Fibroblast of skin of left quadriceps (primary cell): ENCODE results near the gene ARID3A.
"Not testable (repeated sequence)": the region's sequence is repeated elsewhere in the genome, so short reads cannot be mapped to it uniquely, and the experiment has no call there.

Experiments used
- DNase-seq, 2 experiments: peaks; one replicate each; pipeline ENCODE4 v3.0.0-alpha.2; 2013; ENCODE audit warnings: low read depth in 2 of 2

ARID3A gene, protein sequence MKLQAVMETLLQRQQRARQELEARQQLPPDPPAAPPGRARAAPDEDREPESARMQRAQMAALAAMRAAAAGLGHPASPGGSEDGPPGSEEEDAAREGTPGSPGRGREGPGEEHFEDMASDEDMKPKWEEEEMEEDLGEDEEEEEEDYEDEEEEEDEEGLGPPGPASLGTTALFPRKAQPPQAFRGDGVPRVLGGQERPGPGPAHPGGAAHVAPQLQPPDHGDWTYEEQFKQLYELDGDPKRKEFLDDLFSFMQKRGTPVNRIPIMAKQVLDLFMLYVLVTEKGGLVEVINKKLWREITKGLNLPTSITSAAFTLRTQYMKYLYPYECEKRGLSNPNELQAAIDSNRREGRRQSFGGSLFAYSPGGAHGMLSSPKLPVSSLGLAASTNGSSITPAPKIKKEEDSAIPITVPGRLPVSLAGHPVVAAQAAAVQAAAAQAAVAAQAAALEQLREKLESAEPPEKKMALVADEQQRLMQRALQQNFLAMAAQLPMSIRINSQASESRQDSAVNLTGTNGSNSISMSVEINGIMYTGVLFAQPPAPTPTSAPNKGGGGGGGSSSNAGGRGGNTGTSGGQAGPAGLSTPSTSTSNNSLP

DNA sequence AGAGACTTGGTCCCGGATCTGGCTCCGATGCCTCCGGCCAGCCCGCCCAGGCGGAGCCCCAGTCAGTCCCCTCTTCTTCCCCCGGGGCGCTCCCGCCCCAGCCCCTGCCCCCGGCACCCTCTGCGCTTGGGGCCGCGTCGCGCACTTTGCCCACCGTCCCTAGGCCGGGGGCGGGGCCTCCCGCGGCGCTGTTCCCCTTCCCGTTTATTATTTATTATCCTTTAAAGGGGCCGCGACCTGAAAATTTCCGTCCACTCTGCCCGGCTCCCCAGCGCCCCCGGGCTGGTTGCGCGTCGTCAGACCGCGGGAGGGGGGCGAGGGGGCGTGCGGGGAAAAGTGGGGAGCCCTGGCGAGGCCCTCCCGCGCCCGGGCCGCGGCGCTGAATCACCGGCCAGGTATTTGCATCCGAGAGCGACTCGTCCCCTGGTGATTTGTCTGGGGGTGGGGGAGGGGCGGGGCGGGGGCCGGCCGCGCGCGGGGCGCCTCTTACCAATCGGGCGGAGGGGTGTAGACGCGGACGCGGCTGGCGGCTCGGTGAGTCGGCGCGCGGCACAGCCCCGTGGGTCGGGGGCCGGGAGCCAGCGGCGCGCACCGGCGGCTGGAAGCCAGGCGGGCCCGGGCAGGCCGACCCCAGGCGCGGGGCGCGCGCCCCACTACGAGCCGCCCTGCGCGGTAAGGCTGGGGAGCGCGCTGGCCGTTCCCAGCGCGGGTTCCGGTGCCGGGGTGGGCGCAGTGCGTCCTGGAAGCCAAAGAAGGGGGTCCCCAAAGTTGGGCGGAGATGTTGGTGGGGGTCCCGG lies at the start of gene ARID3A:
ARID3A (plus strand) TSS at position 510 of the 797 bp plus-strand sequence. CDS start 3,494 bp downstream, outside the sequence.
- DNase-seq: peak; percentile 71 to 75

DNA sequence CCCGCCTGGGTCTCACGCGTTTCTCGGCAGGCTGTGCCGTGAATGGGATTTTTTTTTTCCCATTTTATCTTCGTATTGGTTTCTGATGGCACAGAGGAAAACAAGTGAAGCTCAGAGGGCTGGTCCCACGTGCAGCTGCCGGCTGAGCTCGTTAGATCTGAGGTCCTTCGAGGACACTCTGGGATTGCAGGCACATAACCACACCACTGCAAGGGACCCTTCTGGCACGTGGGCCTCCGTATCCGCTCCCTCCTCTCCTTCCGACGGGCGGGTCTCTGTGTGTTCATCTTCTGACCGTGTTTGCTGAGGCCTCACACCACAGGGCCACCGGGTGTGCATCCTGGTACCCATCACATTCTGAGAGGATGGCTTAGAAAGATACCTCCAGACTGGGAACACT lies 49.7 kb upstream of the ARID3A start:
- DNase-seq: no peak

DNA sequence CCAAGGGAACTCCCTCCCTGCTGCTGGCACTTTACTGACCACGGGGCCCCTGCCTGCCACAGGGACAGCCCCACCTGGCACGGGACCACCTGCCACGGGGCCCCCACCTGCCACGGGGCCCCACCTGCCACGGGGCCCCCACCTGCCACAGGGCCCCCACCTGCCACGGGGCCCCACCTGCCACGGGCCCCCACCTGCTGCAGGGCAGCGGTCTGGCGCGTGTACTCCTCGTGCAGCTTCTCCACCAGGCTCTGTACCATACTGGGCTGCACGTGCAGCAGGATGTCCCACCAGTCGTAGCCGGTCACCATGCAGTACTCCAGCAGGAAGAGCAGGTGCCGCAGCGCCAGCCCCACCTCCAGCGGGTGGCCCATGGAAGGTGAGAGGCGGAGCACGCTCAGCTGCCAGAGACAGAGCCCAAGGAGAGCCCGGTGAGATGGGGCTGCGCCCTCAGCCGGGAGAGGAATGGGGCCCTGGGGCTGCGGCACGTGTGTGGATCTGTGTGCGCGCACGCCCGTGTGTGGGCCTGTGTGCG lies 49.0 kb upstream of the ARID3A start:
- DNase-seq: no peak

DNA sequence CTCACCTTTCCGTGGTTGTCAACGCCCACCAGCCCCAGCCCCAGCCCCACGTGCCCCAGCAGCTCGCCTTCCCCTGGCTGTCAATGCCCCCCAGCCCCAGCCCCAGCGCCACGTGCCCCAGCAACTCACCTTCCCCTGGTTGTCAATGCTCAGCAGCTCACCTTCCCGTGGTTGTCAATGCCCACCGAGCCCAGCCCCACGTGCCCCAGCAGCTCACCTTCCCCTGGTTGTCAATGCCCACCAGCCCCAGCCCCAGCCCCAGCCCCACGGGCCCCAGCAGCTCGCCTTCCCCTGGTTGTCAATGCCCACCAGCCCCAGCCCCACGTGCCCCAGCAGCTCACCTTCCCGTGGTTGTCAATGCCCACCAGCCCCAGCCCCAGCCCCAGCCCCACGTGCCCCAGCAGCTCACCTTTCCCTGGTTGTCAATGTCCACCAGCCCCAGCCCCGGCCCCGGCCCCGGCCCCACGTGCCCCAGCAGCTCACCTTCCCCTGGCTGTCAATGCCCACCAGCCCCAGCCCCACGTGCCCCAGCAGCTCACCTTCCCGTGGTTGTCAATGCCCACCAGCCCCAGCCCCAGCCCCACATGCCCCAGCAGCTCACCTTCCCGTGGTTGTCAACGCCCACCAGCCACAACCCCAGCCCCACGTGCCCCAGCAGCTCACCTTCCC lies 47.7 kb upstream of the ARID3A start:
- DNase-seq: not testable (repeated sequence)

DNA sequence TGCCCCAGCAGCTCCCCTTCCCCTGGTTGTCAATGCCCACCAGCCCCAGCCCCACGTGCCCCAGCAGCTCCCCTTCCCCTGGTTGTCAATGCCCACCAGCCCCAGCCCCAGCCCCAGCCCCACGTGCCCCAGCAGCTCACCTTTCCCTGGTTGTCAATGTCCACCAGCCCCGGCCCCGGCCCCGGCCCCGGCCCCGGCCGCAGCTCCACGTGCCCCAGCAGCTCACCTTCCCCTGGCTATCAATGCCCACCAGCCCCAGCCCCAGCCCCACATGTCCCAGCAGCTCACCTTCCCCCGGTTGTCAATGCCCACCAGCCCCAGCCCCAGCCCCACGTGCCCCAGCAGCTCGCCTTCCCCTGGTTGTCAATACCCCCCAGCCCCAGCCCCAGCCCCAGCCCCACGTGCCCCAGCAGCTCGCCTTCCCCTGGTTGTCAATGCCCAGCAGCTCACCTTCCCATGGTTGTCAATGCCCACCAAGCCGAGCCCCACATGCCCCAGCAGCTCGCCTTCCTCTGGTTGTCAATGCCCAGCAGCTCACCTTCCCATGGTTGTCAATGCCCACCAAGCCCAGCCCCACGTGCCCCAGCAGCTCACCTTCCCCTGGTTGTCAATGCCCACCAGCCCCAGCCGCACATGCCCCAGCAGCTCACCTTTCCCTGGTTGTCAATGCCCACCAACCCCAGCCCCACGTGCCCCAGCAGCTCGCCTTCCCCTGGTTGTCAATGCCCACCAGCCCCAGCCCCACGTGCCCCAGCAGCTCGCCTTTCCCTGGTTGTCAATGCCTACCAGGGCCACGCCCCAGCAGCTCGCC lies 46.9 kb upstream of the ARID3A start:
- not testable (repeated sequence) for DNase-seq

DNA sequence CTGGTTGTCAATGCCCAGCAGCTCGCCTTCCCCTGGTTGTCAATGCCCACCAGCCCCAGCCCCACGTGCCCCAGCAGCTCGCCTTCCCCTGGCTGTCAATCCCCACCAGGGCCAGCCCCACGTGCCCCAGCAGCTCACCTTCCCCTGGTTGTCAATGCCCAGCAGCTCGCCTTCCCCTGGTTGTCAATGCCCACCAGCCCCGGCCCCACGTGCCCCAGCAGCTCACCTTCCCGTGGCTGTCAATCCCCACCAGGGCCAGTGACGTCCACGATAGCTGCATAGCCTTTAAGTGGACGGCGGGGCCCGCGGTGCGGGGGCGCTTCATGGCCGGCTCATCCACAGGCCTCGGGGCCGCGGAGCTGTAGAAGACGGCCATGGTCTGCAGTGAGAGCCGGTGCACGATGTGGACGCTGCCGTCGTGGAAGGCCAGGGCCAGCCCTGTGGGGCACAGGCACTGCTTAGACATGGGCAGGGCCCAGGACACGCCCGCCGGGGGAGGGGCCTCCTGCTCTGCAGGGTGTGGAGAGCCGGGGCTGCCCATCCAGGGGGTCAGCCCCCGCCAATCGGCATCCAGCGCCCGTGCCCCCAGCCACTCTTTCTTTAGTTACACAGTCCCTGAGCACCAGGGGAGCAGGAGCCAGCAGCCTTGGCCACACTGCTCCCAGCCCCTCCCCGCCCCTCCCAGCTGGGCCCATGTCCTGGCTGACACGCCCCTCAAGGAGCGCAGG lies 46.0 kb upstream of the ARID3A start:
- DNase-seq: no peak

DNA sequence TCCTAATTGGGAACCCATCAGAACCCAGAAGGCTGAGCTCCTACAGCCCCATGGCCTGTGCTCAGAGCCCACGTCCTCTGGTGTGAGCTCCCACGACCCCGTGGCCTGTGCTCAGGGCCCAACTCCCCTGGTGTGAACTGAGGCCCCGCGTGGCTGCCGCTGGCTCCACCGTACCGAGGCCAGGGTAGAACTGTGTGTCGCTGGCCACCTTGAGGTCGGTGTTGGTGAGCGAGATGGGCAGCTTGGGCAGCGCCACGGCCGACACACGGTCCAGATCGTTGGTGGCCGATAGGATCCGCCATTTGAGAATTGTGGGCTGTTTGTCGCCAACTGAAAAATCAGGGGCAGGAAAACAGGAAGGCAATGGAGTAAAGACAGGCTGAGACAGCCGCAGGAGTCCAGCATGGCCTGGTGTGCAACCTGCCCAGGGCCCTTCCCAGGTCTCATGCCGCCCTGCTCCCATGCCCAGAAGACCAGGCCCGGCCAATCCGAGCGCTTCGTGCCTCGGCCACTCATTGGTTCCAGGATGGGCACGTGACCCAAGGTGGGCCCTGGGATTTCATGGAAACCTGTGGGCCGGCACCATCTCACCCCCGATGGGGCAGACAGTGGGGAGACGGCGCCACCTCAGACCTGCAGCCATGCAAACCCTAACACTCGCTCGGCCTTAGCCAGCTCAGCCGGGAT lies 44.3 kb upstream of the ARID3A start:
- DNase-seq: no peak

DNA sequence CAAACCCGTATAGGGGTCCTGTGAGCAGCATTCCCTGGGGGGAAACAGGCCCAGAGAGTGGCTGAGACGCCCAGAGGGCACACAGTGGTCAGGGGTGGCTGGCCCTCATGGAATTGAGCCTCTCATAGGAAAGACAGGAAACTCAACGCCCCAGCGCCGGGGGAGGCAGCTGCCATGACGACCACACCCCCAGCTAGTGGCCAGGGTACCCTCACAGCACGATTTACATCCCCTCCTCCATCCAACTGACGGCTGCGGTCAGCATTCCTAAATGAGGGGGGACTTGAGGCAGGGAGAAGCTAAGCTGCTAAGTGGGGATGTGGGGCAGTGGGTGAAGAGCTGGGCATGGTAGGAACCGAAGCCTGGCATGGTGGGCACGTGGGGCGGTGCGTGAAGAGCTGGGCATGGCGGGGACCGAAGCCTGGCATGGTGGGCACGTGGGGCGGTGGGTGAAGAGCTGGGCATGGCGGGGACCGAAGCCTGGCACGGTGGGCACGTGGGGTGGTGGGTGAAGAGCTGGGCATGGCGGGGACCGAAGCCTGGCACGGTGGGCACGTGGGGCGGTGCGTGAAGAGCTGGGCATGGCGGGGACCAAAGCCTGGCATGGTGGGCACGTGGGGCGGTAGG lies 42.9 kb upstream of the ARID3A start:
- DNase-seq: no peak

DNA sequence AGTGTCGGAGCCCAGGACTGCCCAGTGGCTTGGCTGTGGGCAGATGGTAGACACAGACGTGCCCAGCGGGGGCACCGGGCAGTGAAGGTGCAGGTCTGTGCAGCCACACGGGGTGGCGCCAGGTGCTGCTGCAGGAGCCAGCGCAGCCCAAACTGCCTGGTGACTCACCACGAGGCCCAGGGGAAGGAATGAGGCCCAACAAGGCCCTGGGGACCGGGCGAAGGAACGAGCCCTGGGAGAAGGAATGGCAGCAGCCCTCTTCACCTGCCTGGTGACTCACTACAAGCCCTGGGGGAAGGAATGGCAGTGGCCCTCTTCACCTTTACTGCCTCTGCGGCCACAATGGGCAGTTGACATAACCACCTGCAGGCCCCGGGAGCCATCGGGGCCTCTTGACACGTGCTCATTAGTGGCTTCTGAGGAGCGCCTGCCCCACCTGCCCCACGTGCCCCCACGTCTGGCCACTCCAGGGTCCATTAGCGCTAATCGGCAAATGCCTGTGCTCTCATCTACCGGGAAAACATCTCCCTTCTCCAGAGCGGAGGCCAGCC lies 42.1 kb upstream of the ARID3A start:
- DNase-seq: no peak

DNA sequence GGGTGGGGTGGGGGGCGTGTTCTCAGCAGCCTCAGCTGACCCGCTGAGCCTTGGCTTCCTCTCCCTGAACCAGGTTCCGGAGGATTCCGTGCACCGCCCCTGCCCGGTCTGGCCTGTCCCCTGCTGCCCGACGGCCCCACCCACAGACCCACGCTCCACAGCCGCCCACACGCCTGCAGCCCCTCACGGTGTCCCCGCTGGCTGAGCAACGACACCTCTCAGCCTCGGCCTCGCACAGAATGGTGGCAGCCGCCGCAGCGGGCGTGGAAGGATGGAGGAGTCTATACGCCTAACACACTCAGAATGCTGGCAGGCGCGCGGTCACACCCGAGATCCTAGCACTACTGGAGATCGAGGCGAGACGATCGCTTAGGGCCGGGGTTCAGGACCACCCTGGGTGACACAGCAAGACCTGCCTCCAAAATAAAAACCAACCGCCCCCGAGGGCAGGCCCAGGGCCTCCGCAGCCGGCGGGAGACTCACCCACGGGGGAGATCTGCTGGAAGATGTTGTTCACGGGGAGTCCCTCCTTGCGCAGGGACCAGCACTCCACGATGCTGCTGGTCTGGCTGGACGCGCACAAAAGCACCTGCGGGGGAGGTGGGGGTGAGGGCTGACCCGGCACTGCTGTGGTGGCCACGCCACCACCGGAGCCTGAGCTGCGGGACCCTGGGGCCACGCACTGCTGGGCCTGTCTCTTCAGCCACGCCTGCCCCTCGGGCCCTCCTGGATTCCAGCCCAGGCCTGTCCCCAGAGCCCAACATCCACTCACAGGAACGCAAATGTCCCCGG lies 41.2 kb upstream of the ARID3A start:
- no peak for DNase-seq

DNA sequence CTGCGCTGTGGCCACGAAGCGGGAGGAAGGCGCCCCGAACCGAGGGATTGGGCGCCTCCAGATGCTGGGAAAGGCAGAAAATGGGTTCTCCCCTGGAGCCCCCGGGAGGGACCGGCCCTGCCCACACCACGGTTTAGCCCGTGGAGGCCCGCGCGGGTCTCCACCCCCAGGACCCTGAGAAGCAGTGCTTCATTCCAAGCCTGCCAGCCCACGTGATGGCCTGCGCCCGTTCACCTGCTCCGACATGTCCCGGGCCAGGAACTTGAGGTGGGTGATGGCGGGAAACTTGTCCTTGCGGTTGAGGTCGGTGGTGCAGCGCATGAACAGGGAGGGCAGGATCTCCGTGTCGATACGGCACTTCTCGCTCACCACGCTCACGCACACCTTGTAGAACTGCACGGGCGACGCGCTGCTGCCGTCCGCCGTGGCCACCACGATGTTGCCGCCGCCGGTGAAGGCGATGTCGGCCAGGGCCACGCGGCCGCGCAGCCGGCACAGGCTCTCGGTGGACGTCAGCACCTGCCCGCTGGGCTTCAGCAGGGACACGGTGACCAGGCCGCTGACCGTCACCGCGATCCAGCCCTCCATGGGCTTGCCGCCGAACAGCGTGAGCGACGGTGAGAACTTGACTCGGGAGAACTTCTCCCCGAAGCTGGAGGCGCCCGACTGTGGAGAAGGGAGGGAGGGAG lies 40.2 kb upstream of the ARID3A start:
- no peak for DNase-seq

DNA sequence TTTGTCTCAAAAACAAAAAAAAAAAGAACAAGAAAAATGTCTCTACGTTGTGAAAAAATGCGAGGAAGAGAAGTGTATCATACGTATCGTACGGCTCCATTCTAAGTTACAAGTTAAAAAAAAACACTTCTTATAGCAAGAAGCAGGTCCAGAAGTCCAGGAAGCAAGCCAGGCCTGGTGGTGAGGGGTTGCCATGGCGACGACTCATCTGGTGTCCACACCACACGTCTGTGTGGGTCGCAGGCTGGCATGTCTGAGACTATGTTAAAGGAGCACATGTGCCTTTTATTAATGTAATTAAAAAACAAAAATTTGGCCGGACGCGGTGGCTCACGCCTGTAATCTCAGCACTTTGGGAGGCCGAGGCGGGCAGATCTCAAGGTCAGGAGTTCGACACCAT lies 38.8 kb upstream of the ARID3A start:
- DNase-seq: no peak

DNA sequence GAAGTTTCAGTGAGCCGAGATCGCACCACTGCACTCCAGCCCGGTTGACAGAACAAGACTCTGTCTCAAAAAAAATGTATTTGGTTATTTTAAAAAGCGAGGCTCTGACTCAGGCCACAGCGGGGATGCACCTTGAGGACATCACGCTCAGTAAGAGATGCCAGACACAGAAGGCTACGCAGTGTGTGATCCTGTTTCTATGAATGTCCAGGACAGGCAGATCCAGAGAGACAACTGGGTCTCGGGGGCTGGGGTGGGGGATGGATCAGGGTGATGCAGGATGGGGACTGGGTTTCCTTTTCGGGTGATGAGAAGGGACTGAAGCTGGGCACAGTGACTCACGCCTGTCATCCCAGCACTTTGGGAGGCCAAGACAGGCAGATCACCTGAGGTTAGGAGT lies 38.2 kb upstream of the ARID3A start:
- no peak for DNase-seq

DNA sequence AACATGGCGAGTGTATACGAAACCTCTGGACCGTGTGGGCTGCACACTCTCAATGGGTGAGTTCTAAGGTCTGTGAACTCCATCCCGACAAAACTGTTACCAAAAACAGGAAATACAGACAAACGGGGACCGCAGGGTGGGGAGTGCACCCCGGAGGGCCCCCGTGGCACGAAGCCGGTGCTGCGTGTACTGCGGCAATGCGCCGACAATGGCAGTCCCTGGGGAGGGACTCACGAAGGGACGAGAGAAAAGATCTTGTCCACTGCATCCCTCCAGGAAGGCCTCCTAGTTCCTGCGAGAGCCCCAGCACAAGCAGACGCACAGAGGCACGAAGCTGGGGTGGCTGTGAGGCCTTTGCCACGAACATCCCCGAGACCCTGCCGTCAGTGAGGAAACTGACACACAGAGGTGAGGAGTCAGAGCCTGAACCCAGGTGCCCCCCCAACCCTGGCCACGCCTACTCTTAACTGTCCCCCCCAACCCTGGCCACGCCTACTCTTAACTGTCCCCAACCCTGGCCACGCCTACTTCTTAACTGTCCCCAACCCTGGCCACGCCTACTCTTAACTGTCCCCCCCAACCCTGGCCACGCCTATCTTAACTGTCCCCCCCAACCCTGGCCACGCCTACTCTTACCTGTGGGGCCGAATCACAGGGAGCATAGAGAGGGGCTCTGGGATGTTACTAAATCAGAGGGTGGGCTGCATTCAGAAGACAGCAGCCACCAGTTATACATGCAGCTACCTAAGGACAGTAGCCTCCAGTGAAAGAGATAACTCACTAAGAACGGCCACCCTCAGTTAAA lies 37.1 kb upstream of the ARID3A start:
- DNase-seq: no peak

DNA sequence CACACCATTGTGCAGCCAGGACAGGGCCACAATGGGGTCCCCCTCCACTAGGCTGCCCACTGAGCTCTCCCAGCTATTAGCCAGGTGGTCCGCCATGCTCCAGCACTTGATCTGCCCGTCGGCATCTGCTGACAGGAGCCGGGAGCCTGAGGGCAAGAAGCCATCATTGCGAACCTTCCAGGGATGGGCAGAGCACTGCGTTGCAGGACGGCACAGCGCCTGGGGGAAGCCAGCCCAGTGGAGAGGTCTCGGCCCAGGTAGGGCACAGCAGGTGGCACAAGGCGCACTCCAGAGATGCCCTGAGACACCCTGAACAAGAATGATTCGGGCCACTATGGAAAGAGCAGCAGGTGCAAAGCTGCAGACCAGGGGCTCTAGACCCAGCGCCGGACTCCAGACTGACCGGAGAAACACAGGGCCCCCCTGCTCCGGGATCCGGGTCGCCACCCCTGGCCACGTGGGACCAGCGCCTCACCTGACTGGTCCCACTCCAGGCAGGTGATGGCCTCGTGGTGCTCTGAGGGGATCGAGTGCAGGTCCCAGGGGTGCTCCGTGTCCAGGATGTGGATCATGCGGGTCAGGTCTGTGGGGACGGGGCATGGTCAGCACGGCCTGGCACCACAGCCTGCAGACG lies 36.1 kb upstream of the ARID3A start:
- DNase-seq: no peak

DNA sequence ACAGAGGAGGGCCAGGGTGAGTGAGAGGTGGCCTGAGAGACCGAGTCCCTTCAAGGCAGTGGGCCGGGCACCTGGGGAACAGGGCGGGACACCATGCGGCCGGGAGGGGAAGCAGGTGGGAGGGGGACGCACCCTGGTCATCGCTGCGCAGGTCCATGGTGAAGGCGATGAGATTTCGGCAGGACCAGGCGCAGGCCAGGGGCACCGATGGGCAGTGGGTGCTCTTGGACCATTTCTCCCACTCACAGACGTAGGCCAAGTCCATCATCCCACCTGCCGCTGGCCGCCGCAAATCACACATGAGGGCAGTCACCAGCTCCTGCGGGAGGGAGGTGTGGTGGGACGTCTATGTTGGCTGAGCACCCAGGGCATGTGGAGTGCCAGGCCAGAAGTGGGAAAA lies 35.0 kb upstream of the ARID3A start:
- no peak for DNase-seq
